ENCODE measurements around the gene EIF3F.

GRCh38 chr11:8005556-8005955, 18.4 kb downstream of the EIF3F start:
- no peak for TF ChIP-seq CTCF (IDR thresholded peaks at IDR 0.05; ENCODE audit: poor library complexity)
- no peak for TF ChIP-seq EZH2phosphoT487 (IDR thresholded peaks at IDR 0.05; ENCODE audit: low read depth, severe bottlenecking, unreplicated experiment)

All from hepatocyte (in vitro differentiated cells).